Urinary bladder (tissue), 4 donors: Measurements from ENCODE around the gene AOC3. TPM values are rescaled to one million over a fixed set of nuclear protein-coding genes. Genes with fewer than 3 reads are reported as not detected.
A peak's percentile ranks its signal among the peaks of the same experiment; 100 is the strongest.
"Not testable (repeated sequence)": the region's sequence is repeated elsewhere in the genome, so short reads cannot be mapped to it uniquely, and the experiment has no call there.

Source experiments
- DNase-seq: peaks from one replicate; pipeline ENCODE4 v3.0.0-alpha.2; 2015; ENCODE audit errors: extremely low spot score
- H3K27ac ChIP-seq: one replicate; pipeline ENCODE4 v1.5.1; 2013; ENCODE audit warnings: low read depth, mild to moderate bottlenecking, moderate library complexity
- H3K36me3 ChIP-seq: one replicate; pipeline ENCODE4 v1.6.1; 2013; ENCODE audit warnings: mild to moderate bottlenecking, moderate library complexity; ENCODE audit not compliant: insufficient read depth
- H3K4me1 ChIP-seq: one replicate; pipeline ENCODE4 v1.6.1; 2013; ENCODE audit warnings: mild to moderate bottlenecking, moderate library complexity; ENCODE audit not compliant: insufficient read depth
- H3K4me3 ChIP-seq: one replicate; pipeline ENCODE4 v1.5.1; 2013; ENCODE audit warnings: low read depth, low read length
- WGBS: extraction: QIAGEN DNeasy Blood & Tissue Kit; methylation state at CpG from one replicate; pipeline ENCODE4 v1.1.7; 2013; 5-methylcytosine and 5-hydroxymethylcytosine counted together
- polyA plus RNA-seq: library from polyadenylated mRNA; stranded (reverse); fragments of 200-250 nt; gene quantifications from one replicate; pipeline ENCODE4 v1.2.3, GENCODE V29; 2013
- total RNA-seq: library from RNA; depleted of rRNA; stranded (reverse); fragments of >200 nt; gene quantifications from one replicate; pipeline ENCODE4 v1.2.3, GENCODE V29; 2014
- donor health status: healthy with polysubstance abuse.
- donor health status: healthy.

The AOC3 gene
- total and polyA plus RNA-seq, 2 donors = 40.6 to 319 TPM

GRCh38 chr17:42848093-42848492, 2.9 kb upstream of the AOC3 start:
- DNase-seq = no peak
- Histone ChIP-seq H3K27ac (no peak overlapping the region), H3K4me3 (no peak overlapping the region), H3K36me3 (no peaks in the 10 kb centered on the region), H3K4me1 (no peaks in the 10 kb centered on the region)
- 89% methylated on average over 3 of the region's 3 CpGs for WGBS

- no peak for DNase-seq
- no peaks in the 10 kb centered on the region for H3K4me1 ChIP-seq
- H3K27ac ChIP-seq = no peak overlapping the region
- H3K4me3 ChIP-seq = no peak overlapping the region
- 91% methylated on average over 9 of the region's 9 CpGs for WGBS
- H3K36me3 ChIP-seq = no peaks in the 10 kb centered on the region
Observed at GRCh38 chr17:42849031-42849430, 2.0 kb upstream of the AOC3 start.

- 64% methylated on average over 8 of the region's 8 CpGs for WGBS
- Histone ChIP-seq H3K4me3 (no peak overlapping the region), H3K4me1 (no peaks in the 10 kb centered on the region), H3K27ac (no peak overlapping the region), H3K36me3 (no peaks in the 10 kb centered on the region)
- DNase-seq = no peak
Observed at GRCh38 chr17:42849451-42850181, 1.4 kb upstream of the AOC3 start.

- not testable (repeated sequence) for H3K4me1 ChIP-seq, DNase-seq, H3K36me3 ChIP-seq
- Histone ChIP-seq H3K27ac (peak overlapping the region; percentile 31), H3K4me3 (peak overlapping the region; percentile 35)
- WGBS = 50% methylated on average over 25 of the region's 28 CpGs
Observed at GRCh38 chr17:42851371-42852240, 607 bp downstream of the AOC3 start.

GRCh38 chr17:42852351-42852750, 1.4 kb downstream of the AOC3 start:
- peak overlapping the region; percentile 16 for H3K4me3 ChIP-seq
- H3K36me3 ChIP-seq = no peaks in the 10 kb centered on the region
- no peak for DNase-seq
- H3K27ac ChIP-seq = peak overlapping the region; percentile 34
- 52% methylated on average over 15 of the region's 15 CpGs for WGBS
- H3K4me1 ChIP-seq = no peaks in the 10 kb centered on the region

- H3K4me1 ChIP-seq = no peaks in the 10 kb centered on the region
- H3K27ac ChIP-seq = no peak overlapping the region
- DNase-seq = no peak
- H3K36me3 ChIP-seq = no peaks in the 10 kb centered on the region
- peak overlapping the region; percentile 6 for H3K4me3 ChIP-seq
- 15% methylated on average over 4 of the region's 4 CpGs for WGBS
Observed at GRCh38 chr17:42853004-42853403, 2.0 kb downstream of the AOC3 start.

GRCh38 chr17:42853597-42853967, 2.6 kb downstream of the AOC3 start:
- Histone ChIP-seq H3K4me1 (no peaks in the 10 kb centered on the region), H3K4me3 (peak overlapping the region; percentile 2), H3K27ac (no peak overlapping the region), H3K36me3 (no peaks in the 10 kb centered on the region)
- DNase-seq = no peak
- 46% methylated on average over 5 of the region's 5 CpGs for WGBS

GRCh38 chr17:42853968-42854790, 3.2 kb downstream of the AOC3 start:
- H3K4me3 ChIP-seq = peak overlapping the region; percentile 2
- WGBS = 61% methylated on average over 15 of the region's 15 CpGs
- H3K36me3 ChIP-seq = no peaks in the 10 kb centered on the region
- DNase-seq = no peak
- H3K27ac ChIP-seq = no peak overlapping the region
- H3K4me1 ChIP-seq = no peaks in the 10 kb centered on the region

GRCh38 chr17:42855048-42855596, 4.1 kb downstream of the AOC3 start:
- Histone ChIP-seq H3K4me1 (no peaks in the 10 kb centered on the region), H3K27ac (no peak overlapping the region), H3K36me3 (no peaks in the 10 kb centered on the region), H3K4me3 (no peak overlapping the region)
- WGBS = 63% methylated on average over 8 of the region's 8 CpGs
- no peak for DNase-seq

- not testable (repeated sequence) for DNase-seq, H3K27ac ChIP-seq, H3K36me3 ChIP-seq, H3K4me1 ChIP-seq, H3K4me3 ChIP-seq
- WGBS = 67% methylated on average over 7 of the region's 8 CpGs
Observed at GRCh38 chr17:42856093-42856492, 5.1 kb downstream of the AOC3 start.

GRCh38 chr17:42856516-42856915, 5.5 kb downstream of the AOC3 start:
- H3K4me3 ChIP-seq, DNase-seq, H3K4me1 ChIP-seq, H3K36me3 ChIP-seq, H3K27ac ChIP-seq: not testable (repeated sequence)
- 58% methylated on average over 6 of the region's 8 CpGs for WGBS

- no peaks in the 10 kb centered on the region for H3K36me3 ChIP-seq
- DNase-seq = no peak
- 72% methylated on average over 1 of the region's 1 CpG for WGBS
- no peaks in the 10 kb centered on the region for H3K4me1 ChIP-seq
- no peak overlapping the region for H3K4me3 ChIP-seq
- H3K27ac ChIP-seq = no peak overlapping the region
Observed at GRCh38 chr17:42857389-42857788, 6.4 kb downstream of the AOC3 start.

- DNase-seq = no peak
- Histone ChIP-seq H3K4me3 (no peak overlapping the region), H3K36me3 (no peaks in the 10 kb centered on the region), H3K27ac (no peak overlapping the region), H3K4me1 (no peaks in the 10 kb centered on the region)
- WGBS = 90% methylated on average over 7 of the region's 7 CpGs
Observed at GRCh38 chr17:42865638-42866094, 14.7 kb downstream of the AOC3 start.
